GM03348 (cell line): ENCODE measurements around the gene CAMK2N2.
A peak's percentile ranks its signal among the peaks of the same experiment; 100 is the strongest.

ENCODE experiments used
- DNase-seq: peaks from one replicate; pipeline ENCODE4 v3.0.0; 2012; ENCODE audit warnings: low spot score

The CAMK2N2 gene

GRCh38 chr3:184261270-184261853 lies at the start of gene CAMK2N2:
Gene CAMK2N2 (minus strand): TSS chr3:184261553. CDS start chr3:184261285, 268 bp downstream.
- peak; percentile 86 for DNase-seq

GRCh38 chr3:184308744-184309143 lies 47.4 kb upstream of the CAMK2N2 start:
- DNase-seq: no peak

- no peak for DNase-seq
These were observed 46.6 kb upstream of the CAMK2N2 start for GRCh38 chr3:184307915-184308314.

- DNase-seq: no peak
These were observed 45.1 kb upstream of the CAMK2N2 start for GRCh38 chr3:184306341-184306972.

GRCh38 chr3:184305577-184305976 lies 44.2 kb upstream of the CAMK2N2 start:
- no peak for DNase-seq

GRCh38 chr3:184300378-184300720 lies 39.0 kb upstream of the CAMK2N2 start:
- no peak for DNase-seq

GRCh38 chr3:184299488-184300377 lies 38.4 kb upstream of the CAMK2N2 start:
- peak; percentile 41 for DNase-seq

GRCh38 chr3:184298759-184299487 lies 37.6 kb upstream of the CAMK2N2 start, which contains the start of gene PSMD2:
Gene PSMD2 (plus strand): TSS chr3:184299241. CDS start chr3:184299267, 26 bp downstream.
- DNase-seq: peak; percentile 99

- no peak for DNase-seq
These were observed 35.3 kb upstream of the CAMK2N2 start for GRCh38 chr3:184296616-184297015.

- DNase-seq: no peak
These were observed 34.4 kb upstream of the CAMK2N2 start for GRCh38 chr3:184295771-184296170.

- no peak for DNase-seq
These were observed 30.5 kb upstream of the CAMK2N2 start for GRCh38 chr3:184291738-184292445.

GRCh38 chr3:184291044-184291737 lies 29.8 kb upstream of the CAMK2N2 start:
- DNase-seq: no peak

- no peak for DNase-seq
These were observed 29.0 kb upstream of the CAMK2N2 start for GRCh38 chr3:184290331-184290730.

- DNase-seq: peak; percentile 76
These were observed 28.1 kb upstream of the CAMK2N2 start for GRCh38 chr3:184289426-184289938.

- DNase-seq: peak; percentile 81
These were observed 23.3 kb upstream of the CAMK2N2 start for GRCh38 chr3:184284696-184285095.

- no peak for DNase-seq
These were observed 22.3 kb upstream of the CAMK2N2 start for GRCh38 chr3:184283681-184284080.

- DNase-seq: no peak
These were observed 21.6 kb upstream of the CAMK2N2 start for GRCh38 chr3:184282941-184283340.

GRCh38 chr3:184277366-184277765 lies 16.0 kb upstream of the CAMK2N2 start:
- no peak for DNase-seq

- DNase-seq: peak; percentile 74
These were observed 14.9 kb upstream of the CAMK2N2 start, which contains the start of gene ECE2 for GRCh38 chr3:184275961-184276910. Gene ECE2 (plus strand): TSS chr3:184276022. CDS start chr3:184276154, 132 bp downstream.

GRCh38 chr3:184275381-184275701 lies 14.0 kb upstream of the CAMK2N2 start:
- DNase-seq: no peak
